ENCODE measurements around the gene GPR42.

The GPR42 gene

DNA sequence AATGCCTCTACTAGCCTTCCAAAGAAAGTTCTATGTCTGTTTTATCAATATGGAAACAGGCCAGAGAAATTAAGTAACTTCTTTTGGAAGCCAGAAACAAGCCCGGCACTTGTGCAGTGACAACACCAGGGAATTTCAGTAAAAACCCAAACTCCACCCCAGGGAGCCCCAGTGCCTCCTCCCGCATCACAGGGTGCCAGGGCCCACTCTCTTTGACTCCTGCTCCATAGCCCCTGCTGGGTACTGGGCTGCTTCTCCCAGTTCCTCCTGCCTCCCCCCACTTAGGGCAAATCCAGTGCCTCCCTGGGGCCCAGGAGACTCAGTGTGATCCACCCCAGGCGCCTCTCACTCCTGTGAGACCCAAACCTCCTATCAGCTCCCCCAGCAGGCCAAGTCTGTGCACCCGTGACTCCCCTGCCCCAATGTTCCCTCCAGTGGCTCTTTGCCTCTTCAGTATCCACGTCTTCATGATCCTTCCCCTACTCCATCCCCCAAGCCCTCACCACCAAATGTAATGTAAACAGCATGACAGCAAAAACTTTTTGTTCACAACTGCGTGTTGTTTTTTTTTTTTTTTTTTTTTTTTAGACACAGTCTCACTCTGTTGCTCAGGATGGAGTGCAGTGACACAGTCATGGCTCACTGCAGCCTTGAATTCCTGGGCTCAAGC lies 14.9 kb upstream of the GPR42 start:
- no peak for TF ChIP-seq RAD21 (IDR thresholded peaks at IDR 0.05; ENCODE audit: low read depth)
- no peak for TF ChIP-seq YY1 (IDR thresholded peaks at IDR 0.05; ENCODE audit: low read depth)
- no peak for TF ChIP-seq ZBTB7A (IDR thresholded peaks at IDR 0.05; ENCODE audit: low read depth)
- no peak for TF ChIP-seq TEAD4 (IDR thresholded peaks at IDR 0.05)
- TF ChIP-seq EP300 (IDR thresholded peaks at IDR 0.05; ENCODE audit: borderline replicate concordance), result no peak

- TF ChIP-seq CEBPB (IDR thresholded peaks at IDR 0.05), result 0 out of 2 replicates have a peak, but pooled peaks have one; percentile 6
- no peak for TF ChIP-seq FOXM1 (IDR thresholded peaks at IDR 0.05; ENCODE audit: borderline replicate concordance, low read depth)
- TF ChIP-seq, protein P1, sequence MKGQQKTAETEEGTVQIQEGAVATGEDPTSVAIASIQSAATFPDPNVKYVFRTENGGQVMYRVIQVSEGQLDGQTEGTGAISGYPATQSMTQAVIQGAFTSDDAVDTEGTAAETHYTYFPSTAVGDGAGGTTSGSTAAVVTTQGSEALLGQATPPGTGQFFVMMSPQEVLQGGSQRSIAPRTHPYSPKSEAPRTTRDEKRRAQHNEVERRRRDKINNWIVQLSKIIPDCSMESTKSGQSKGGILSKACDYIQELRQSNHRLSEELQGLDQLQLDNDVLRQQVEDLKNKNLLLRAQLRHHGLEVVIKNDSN (IDR thresholded peaks at IDR 0.05), result no peak
Measured at GRCh38 chr19:35357867-35358573, 12.8 kb upstream of the GPR42 start, which contains the start of gene FFAR3. FFAR3 (plus strand) TSS chr19:35358460; CDS start chr19:35358891, 431 bp downstream.

GRCh38 chr19:35360880-35361420 lies 9.9 kb upstream of the GPR42 start:
- TF ChIP-seq CREB1 (IDR thresholded peaks at IDR 0.05; ENCODE audit: low read depth), result no peak
- no peak for TF ChIP-seq FOXM1 (IDR thresholded peaks at IDR 0.05; ENCODE audit: borderline replicate concordance, low read depth)
- TF ChIP-seq, protein P1 (IDR thresholded peaks at IDR 0.05), result no peak
- TF ChIP-seq MAX (IDR thresholded peaks at IDR 0.05), result no peak
- TF ChIP-seq RAD21 (IDR thresholded peaks at IDR 0.05; ENCODE audit: low read depth), result no peak
- no peak for TF ChIP-seq CEBPB (IDR thresholded peaks at IDR 0.05)
- no peak for TF ChIP-seq EGR1 (IDR thresholded peaks at IDR 0.05)
- no peak for TF ChIP-seq REST (IDR thresholded peaks at IDR 0.05; ENCODE audit: low read depth)
- no peak for TF ChIP-seq TCF12 (IDR thresholded peaks at IDR 0.05; ENCODE audit: low read depth)
- TF ChIP-seq NFIC (IDR thresholded peaks at IDR 0.05), result no peak
- no peak for TF ChIP-seq TEAD4 (IDR thresholded peaks at IDR 0.05)
- no peak for TF ChIP-seq ZBTB7A (IDR thresholded peaks at IDR 0.05; ENCODE audit: low read depth)
- no peak for TF ChIP-seq EP300 (IDR thresholded peaks at IDR 0.05; ENCODE audit: borderline replicate concordance)
- no peak for TF ChIP-seq YY1 (IDR thresholded peaks at IDR 0.05; ENCODE audit: low read depth)
- no peak for TF ChIP-seq TAF1 (IDR thresholded peaks at IDR 0.05; ENCODE audit: low read depth)

GRCh38 chr19:35362261-35363000 lies 8.4 kb upstream of the GPR42 start:
- TF ChIP-seq EP300 (IDR thresholded peaks at IDR 0.05; ENCODE audit: borderline replicate concordance) (no peak), MAX (IDR thresholded peaks at IDR 0.05) (no peak), EGR1 (IDR thresholded peaks at IDR 0.05) (no peak)
- TF ChIP-seq, protein P1 (IDR thresholded peaks at IDR 0.05), result no peak

DNA sequence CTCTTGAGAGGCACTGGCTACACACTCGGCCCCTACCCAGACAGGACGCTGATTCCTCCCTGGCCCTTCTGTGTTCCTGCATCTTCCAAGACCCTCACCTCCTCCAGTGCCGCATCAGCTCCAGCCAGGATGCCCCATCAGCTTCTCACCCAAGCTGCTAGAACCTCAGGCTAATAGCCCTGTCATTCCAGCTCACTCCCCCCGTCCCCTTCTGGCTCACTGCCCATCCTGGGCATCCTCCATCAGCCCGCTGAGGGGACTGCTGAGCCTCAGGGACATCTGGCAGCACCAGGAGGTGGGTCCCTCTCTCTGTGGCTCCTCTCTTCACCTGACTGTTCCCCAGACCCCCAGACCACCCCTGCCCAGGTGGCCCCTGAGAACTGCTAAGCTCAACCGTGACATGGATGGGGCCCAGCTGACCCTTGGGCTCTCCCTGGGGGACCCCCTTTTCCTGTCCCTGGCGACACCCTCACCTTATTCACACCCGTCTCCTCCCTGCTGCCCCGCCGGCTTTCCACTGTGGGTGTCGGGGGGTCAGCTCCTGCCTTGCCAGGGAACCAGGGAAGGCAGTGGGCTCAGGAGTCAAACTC lies 7.8 kb upstream of the GPR42 start:
- TF ChIP-seq ZBTB7A (IDR thresholded peaks at IDR 0.05; ENCODE audit: low read depth) (no peak), CEBPB (IDR thresholded peaks at IDR 0.05) (no peak), FOXM1 (IDR thresholded peaks at IDR 0.05; ENCODE audit: borderline replicate concordance, low read depth) (no peak), NFIC (IDR thresholded peaks at IDR 0.05) (no peak), REST (IDR thresholded peaks at IDR 0.05; ENCODE audit: low read depth) (no peak), EP300 (IDR thresholded peaks at IDR 0.05; ENCODE audit: borderline replicate concordance) (no peak), TCF12 (IDR thresholded peaks at IDR 0.05; ENCODE audit: low read depth) (no peak), MAX (IDR thresholded peaks at IDR 0.05) (no peak), CREB1 (IDR thresholded peaks at IDR 0.05; ENCODE audit: low read depth) (no peak), TAF1 (IDR thresholded peaks at IDR 0.05; ENCODE audit: low read depth) (no peak), EGR1 (IDR thresholded peaks at IDR 0.05) (no peak)

Measured in Ishikawa (cell line).